ENCODE data around the gene PPP1R9A. TPM values are rescaled to one million over a fixed set of nuclear protein-coding genes. Genes with fewer than 3 reads are reported as not detected.

The PPP1R9A gene
- polyA plus RNA-seq, 3 donors, result not detected

DNA sequence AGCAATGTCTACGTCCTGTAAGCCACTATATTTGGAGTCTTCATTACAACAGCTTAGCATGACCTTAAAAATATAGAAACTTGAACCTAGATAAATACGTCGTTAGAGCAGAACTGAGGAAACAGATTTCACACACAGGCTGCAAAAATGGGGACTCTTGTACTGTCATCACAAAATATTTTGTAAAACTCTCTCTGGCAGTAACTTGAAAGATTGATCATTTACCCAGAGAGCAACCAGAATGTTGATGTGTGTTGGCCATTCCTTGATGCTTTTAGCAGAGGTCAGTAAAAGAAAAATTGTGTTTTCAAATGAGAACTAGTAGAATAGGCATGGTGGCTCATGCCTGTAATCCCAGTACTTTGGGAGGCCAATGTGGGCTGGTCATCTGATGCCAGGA lies 431.4 kb downstream of the PPP1R9A start:
- H3K36me3 Mint-ChIP-seq, result no peaks in the 10 kb centered on the region
- no peaks in the 10 kb centered on the region for H3K9me3 ChIP-seq (replicated peaks in 1 of 2; ENCODE audit: control insufficient read depth in 1 of 2, insufficient read depth in 1 of 2, low read length in 2 of 2)
- no peaks in the 10 kb centered on the region for H4K20me1 ChIP-seq (ENCODE audit: insufficient read depth, low read length)
- no peak overlapping the region for H3K4me3 Mint-ChIP-seq
- intact Hi-C loops (cut with micrococcal nuclease), result no loop called here
- H3K27ac Mint-ChIP-seq, result no peak overlapping the region
- no peak overlapping the region for H3K27ac ChIP-seq (ENCODE audit: low read depth in 1 of 2, low read length in 2 of 2)
- no peaks in the 10 kb centered on the region for H3K36me3 ChIP-seq (replicated peaks in 1 of 2; ENCODE audit: control insufficient read depth in 1 of 2, insufficient read depth in 2 of 2, low read length in 2 of 2)
- H3K27me3 Mint-ChIP-seq (ENCODE audit: low read depth in 3 of 3), result no peaks in the 10 kb centered on the region
- no peaks in the 10 kb centered on the region for H3K27me3 ChIP-seq (ENCODE audit: control insufficient read depth in 2 of 2, insufficient read depth in 2 of 2, low read length in 2 of 2)
- DNase-seq, result no peak
- no peak overlapping the region for H3K4me2 ChIP-seq (replicated peaks; ENCODE audit: extremely low read depth, low read length, poor library complexity, severe bottlenecking)
- no peaks in the 10 kb centered on the region for H3K79me2 ChIP-seq (ENCODE audit: insufficient read depth, low read length)
- no peaks in the 10 kb centered on the region for H3K4me1 Mint-ChIP-seq
- TF ChIP-seq, protein P1, sequence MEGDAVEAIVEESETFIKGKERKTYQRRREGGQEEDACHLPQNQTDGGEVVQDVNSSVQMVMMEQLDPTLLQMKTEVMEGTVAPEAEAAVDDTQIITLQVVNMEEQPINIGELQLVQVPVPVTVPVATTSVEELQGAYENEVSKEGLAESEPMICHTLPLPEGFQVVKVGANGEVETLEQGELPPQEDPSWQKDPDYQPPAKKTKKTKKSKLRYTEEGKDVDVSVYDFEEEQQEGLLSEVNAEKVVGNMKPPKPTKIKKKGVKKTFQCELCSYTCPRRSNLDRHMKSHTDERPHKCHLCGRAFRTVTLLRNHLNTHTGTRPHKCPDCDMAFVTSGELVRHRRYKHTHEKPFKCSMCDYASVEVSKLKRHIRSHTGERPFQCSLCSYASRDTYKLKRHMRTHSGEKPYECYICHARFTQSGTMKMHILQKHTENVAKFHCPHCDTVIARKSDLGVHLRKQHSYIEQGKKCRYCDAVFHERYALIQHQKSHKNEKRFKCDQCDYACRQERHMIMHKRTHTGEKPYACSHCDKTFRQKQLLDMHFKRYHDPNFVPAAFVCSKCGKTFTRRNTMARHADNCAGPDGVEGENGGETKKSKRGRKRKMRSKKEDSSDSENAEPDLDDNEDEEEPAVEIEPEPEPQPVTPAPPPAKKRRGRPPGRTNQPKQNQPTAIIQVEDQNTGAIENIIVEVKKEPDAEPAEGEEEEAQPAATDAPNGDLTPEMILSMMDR (IDR thresholded peaks at IDR 0.05), result no peak
- no peak overlapping the region for H3K9ac ChIP-seq (ENCODE audit: insufficient read depth, low read length, poor library complexity, severe bottlenecking)
- H3K4me3 ChIP-seq (replicated peaks in 1 of 3; ENCODE audit: low read depth in 2 of 3, low read length in 3 of 3), result no peak overlapping the region
- H3K9me3 Mint-ChIP-seq, result peaks cover 0 to 6% (median 4%) of the 10 kb centered on the region in 7 donors
- H3K4me1 ChIP-seq (ENCODE audit: control insufficient read depth in 1 of 2, insufficient read depth in 2 of 2, low read length in 2 of 2), result no peaks in the 10 kb centered on the region
- WGBS (ENCODE audit: insufficient coverage), result no CpG with 5 or more reads among the region's 3 CpGs
- H2AFZ ChIP-seq (ENCODE audit: insufficient read depth, low read depth, low read length, poor library complexity, severe bottlenecking), result no peak overlapping the region

- H3K27ac Mint-ChIP-seq, result no peak overlapping the region
- 100% methylated on average over 1 of the region's 2 CpGs for WGBS (ENCODE audit: insufficient coverage)
- no peaks in the 10 kb centered on the region for H3K4me1 Mint-ChIP-seq
Observed at GRCh38 chr7:95340491-95340890, 433.1 kb downstream of the PPP1R9A start.

More at GRCh38 chr7:95340491-95340890, 433.1 kb downstream of the PPP1R9A start:
- H3K4me3 Mint-ChIP-seq, result no peak overlapping the region
- TF ChIP-seq, protein P1 (IDR thresholded peaks at IDR 0.05), result no peak
- H3K36me3 Mint-ChIP-seq, result no peaks in the 10 kb centered on the region
- no peaks in the 10 kb centered on the region for H4K20me1 ChIP-seq (ENCODE audit: insufficient read depth, low read length)
- H3K27me3 ChIP-seq (ENCODE audit: control insufficient read depth in 2 of 2, insufficient read depth in 2 of 2, low read length in 2 of 2), result no peaks in the 10 kb centered on the region
- H3K79me2 ChIP-seq (ENCODE audit: insufficient read depth, low read length), result no peaks in the 10 kb centered on the region
- H3K27me3 Mint-ChIP-seq (ENCODE audit: low read depth in 3 of 3), result no peaks in the 10 kb centered on the region
- intact Hi-C loops (cut with micrococcal nuclease), result no loop called here
- no peaks in the 10 kb centered on the region for H3K9me3 ChIP-seq (replicated peaks in 1 of 2; ENCODE audit: control insufficient read depth in 1 of 2, insufficient read depth in 1 of 2, low read length in 2 of 2)
- H3K4me2 ChIP-seq (replicated peaks; ENCODE audit: extremely low read depth, low read length, poor library complexity, severe bottlenecking), result no peak overlapping the region
- no peak for DNase-seq
- H3K27ac ChIP-seq (ENCODE audit: low read depth in 1 of 2, low read length in 2 of 2), result no peak overlapping the region
- peaks cover 0 to 7% (median 4%) of the 10 kb centered on the region in 7 donors for H3K9me3 Mint-ChIP-seq
- H3K9ac ChIP-seq (ENCODE audit: insufficient read depth, low read length, poor library complexity, severe bottlenecking), result no peak overlapping the region
- no peaks in the 10 kb centered on the region for H3K36me3 ChIP-seq (replicated peaks in 1 of 2; ENCODE audit: control insufficient read depth in 1 of 2, insufficient read depth in 2 of 2, low read length in 2 of 2)
- no peak overlapping the region for H2AFZ ChIP-seq (ENCODE audit: insufficient read depth, low read depth, low read length, poor library complexity, severe bottlenecking)
- H3K4me1 ChIP-seq (ENCODE audit: control insufficient read depth in 1 of 2, insufficient read depth in 2 of 2, low read length in 2 of 2), result no peaks in the 10 kb centered on the region
- no peak overlapping the region for H3K4me3 ChIP-seq (replicated peaks in 1 of 3; ENCODE audit: low read depth in 2 of 3, low read length in 3 of 3)
